GM21360 (cell line): Measurements from ENCODE around the gene GRHL3.

ENCODE experiments used
- ATAC-seq: cut with Tn5 transposase; IDR thresholded peaks from one replicate; pipeline ENCODE4 v1.9.1; 2021; ENCODE audit warnings: mild to moderate bottlenecking, moderate library complexity; ENCODE audit not compliant: unreplicated experiment

The GRHL3 gene

GRCh38 chr1:24292887-24293286, 26.3 kb upstream of the GRHL3 start:
- ATAC-seq = no peak

GRCh38 chr1:24293392-24294227, 25.5 kb upstream of the GRHL3 start:
- ATAC-seq = no peak

GRCh38 chr1:24294228-24294672, 24.9 kb upstream of the GRHL3 start:
- no peak for ATAC-seq

GRCh38 chr1:24294716-24295371, 24.3 kb upstream of the GRHL3 start:
- ATAC-seq = no peak

GRCh38 chr1:24295535-24295934, 23.6 kb upstream of the GRHL3 start:
- no peak for ATAC-seq

GRCh38 chr1:24297187-24297851, 21.8 kb upstream of the GRHL3 start:
- no peak for ATAC-seq

GRCh38 chr1:24297852-24298232, 21.3 kb upstream of the GRHL3 start:
- no peak for ATAC-seq

GRCh38 chr1:24298606-24299005, 20.6 kb upstream of the GRHL3 start:
- ATAC-seq = no peak

GRCh38 chr1:24299901-24300300, 19.3 kb upstream of the GRHL3 start:
- no peak for ATAC-seq

GRCh38 chr1:24300971-24301784, 18.0 kb upstream of the GRHL3 start:
- ATAC-seq = no peak

GRCh38 chr1:24301785-24302175, 17.4 kb upstream of the GRHL3 start:
- no peak for ATAC-seq

- ATAC-seq = no peak
Observed at GRCh38 chr1:24302209-24302611, 16.9 kb upstream of the GRHL3 start.

GRCh38 chr1:24303600-24303999, 15.6 kb upstream of the GRHL3 start:
- ATAC-seq = no peak

GRCh38 chr1:24304763-24305162, 14.4 kb upstream of the GRHL3 start:
- no peak for ATAC-seq

GRCh38 chr1:24308365-24309015, 10.7 kb upstream of the GRHL3 start:
- no peak for ATAC-seq

- ATAC-seq = no peak
Observed at GRCh38 chr1:24309762-24310485, 9.2 kb upstream of the GRHL3 start.

- no peak for ATAC-seq
Observed at GRCh38 chr1:24311234-24311633, 7.9 kb upstream of the GRHL3 start.

GRCh38 chr1:24311741-24312140, 7.4 kb upstream of the GRHL3 start:
- ATAC-seq = no peak

GRCh38 chr1:24315391-24315790, 3.8 kb upstream of the GRHL3 start:
- no peak for ATAC-seq

GRCh38 chr1:24316645-24317044, 2.5 kb upstream of the GRHL3 start:
- ATAC-seq = no peak
